ACHN (cell line): ENCODE results near the gene SLC66A2.
"Not testable (repeated sequence)": the region's sequence is repeated elsewhere in the genome, so short reads cannot be mapped to it uniquely, and the experiment has no call there.

ENCODE experiments used
- DNase-seq: peaks from one replicate; pipeline ENCODE4 v3.0.0-alpha.2; 2015
- in situ Hi-C: cut with HindIII; loops from 2 replicates; pipeline ENCODE4 v1.10.0; 2017; ENCODE audit warnings: low sequenced_read_pairs, low pct_ligation_motif_present, low pct_unique_long_range_greater_than_20kb

SLC66A2 gene

GRCh38 chr18:79951545-79952455, at the start of gene SLC66A2:
Gene SLC66A2 (minus strand): TSS chr18:79951653. CDS start chr18:79950926, 727 bp downstream.
- in situ Hi-C loops, result no loop called here
- DNase-seq, result peak; percentile 79

GRCh38 chr18:80000877-80001276, 49.4 kb upstream of the SLC66A2 start:
- no peak for DNase-seq
- in situ Hi-C loops, result no loop called here

GRCh38 chr18:79999701-80000100, 48.2 kb upstream of the SLC66A2 start:
- DNase-seq, in situ Hi-C loops: not testable (repeated sequence)

- no peak for DNase-seq
- in situ Hi-C loops, result no loop called here
These were observed 40.0 kb upstream of the SLC66A2 start for GRCh38 chr18:79991494-79991893.

GRCh38 chr18:79989195-79989497, 37.7 kb upstream of the SLC66A2 start:
- in situ Hi-C loops, result no loop called here
- DNase-seq, result no peak

- in situ Hi-C loops, result no loop called here
- DNase-seq, result peak; percentile 81
These were observed 37.2 kb upstream of the SLC66A2 start, which contains the start of gene TXNL4A for GRCh38 chr18:79988451-79989194. Gene TXNL4A (minus strand): TSS chr18:79988563. CDS start chr18:79988392, 171 bp downstream.

- DNase-seq, result peak; percentile 60
- in situ Hi-C loops, result no loop called here
These were observed 36.6 kb upstream of the SLC66A2 start for GRCh38 chr18:79988071-79988450.

- DNase-seq, result peak; percentile 9
- in situ Hi-C loops, result no loop called here
These were observed 36.1 kb upstream of the SLC66A2 start for GRCh38 chr18:79987566-79987965.

GRCh38 chr18:79986726-79987125, 35.3 kb upstream of the SLC66A2 start:
- in situ Hi-C loops, result no loop called here
- no peak for DNase-seq

GRCh38 chr18:79985172-79985571, 33.7 kb upstream of the SLC66A2 start:
- no peak for DNase-seq
- in situ Hi-C loops, result no loop called here

GRCh38 chr18:79983793-79984192, 32.3 kb upstream of the SLC66A2 start:
- DNase-seq, result no peak
- in situ Hi-C loops, result no loop called here

- no peak for DNase-seq
- in situ Hi-C loops, result no loop called here
These were observed 31.8 kb upstream of the SLC66A2 start for GRCh38 chr18:79983253-79983652.

- DNase-seq, result no peak
- in situ Hi-C loops, result no loop called here
These were observed 31.3 kb upstream of the SLC66A2 start for GRCh38 chr18:79982736-79983135.

- in situ Hi-C loops, result no loop called here
- no peak for DNase-seq
These were observed 29.1 kb upstream of the SLC66A2 start for GRCh38 chr18:79980585-79980984.

GRCh38 chr18:79979843-79980242, 28.4 kb upstream of the SLC66A2 start:
- in situ Hi-C loops, result no loop called here
- no peak for DNase-seq

GRCh38 chr18:79975985-79976680, 24.7 kb upstream of the SLC66A2 start:
- DNase-seq, result no peak
- in situ Hi-C loops, result no loop called here

GRCh38 chr18:79975043-79975442, 23.6 kb upstream of the SLC66A2 start:
- in situ Hi-C loops, result no loop called here
- DNase-seq, result no peak

GRCh38 chr18:79974025-79974654, 22.7 kb upstream of the SLC66A2 start:
- DNase-seq, result no peak
- in situ Hi-C loops, result no loop called here

- no peak for DNase-seq
- in situ Hi-C loops, result no loop called here
These were observed 22.1 kb upstream of the SLC66A2 start for GRCh38 chr18:79973517-79973916.
